ENCODE results near the gene ZFC3H1. TPM values are rescaled to one million over a fixed set of nuclear protein-coding genes. Genes with fewer than 3 reads are reported as not detected.

Gene ZFC3H1
- total and polyA plus RNA-seq, 2 donors (not counting 3 experiments of a cell fraction or from before 2014, with no cell fraction given), result 23.6 to 60.4 TPM

DNA sequence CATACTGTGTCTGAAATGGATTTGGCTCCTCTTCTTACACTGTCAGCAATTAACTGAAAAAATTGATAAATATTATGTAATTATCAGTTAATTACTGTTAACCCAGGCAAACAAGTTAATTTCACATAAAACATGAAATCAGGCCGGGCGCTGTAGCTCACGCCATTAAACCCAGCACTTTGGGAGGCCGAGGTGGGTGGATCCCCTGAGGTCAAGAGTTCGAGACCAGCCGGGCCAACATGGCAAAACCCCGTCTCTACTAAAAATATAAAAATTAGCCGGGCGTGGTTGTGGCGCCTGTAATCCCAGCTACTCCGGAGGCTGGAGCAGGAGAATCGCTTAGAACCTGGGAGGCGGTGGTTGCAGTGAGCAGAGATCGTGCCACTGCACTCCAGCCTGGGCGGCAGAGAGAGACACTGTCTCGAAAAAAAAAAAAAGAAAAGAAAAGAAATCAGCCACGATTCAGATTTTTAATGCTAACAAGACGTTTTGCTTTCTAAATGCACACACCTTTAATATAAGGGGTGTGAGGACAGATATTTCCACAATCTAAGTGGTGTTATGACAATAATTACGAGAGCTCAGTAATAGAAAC is 21.8 kb upstream of the ZFC3H1 start:
- Histone ChIP-seq H3K27me3 (ENCODE audit: control insufficient read depth in 2 of 2, insufficient read depth in 2 of 2, low read length in 2 of 2) (no peaks in the 10 kb centered on the region), H3K9me3 (replicated peaks; ENCODE audit: control insufficient read depth, insufficient read depth, low read length) (no peaks in the 10 kb centered on the region), H3K27ac (ENCODE audit: insufficient read depth, low read depth, low read length) (no peak overlapping the region), H3K9me1 (replicated peaks; ENCODE audit: control insufficient read depth, extremely low read depth, insufficient read depth, low read length) (no peaks in the 10 kb centered on the region), H3K4me1 (ENCODE audit: control insufficient read depth, extremely low read depth, insufficient read depth, low read length) (peaks cover 4% of the 10 kb centered on the region), H3K4me2 (ENCODE audit: insufficient read depth, low read length) (peak overlapping the region; percentile 98), H3K79me2 (ENCODE audit: control insufficient read depth, insufficient read depth, low read length) (no peaks in the 10 kb centered on the region), H2AFZ (ENCODE audit: low read depth, low read length) (peak overlapping the region; percentile 93), H3K4me3 (replicated peaks in 1 of 3; ENCODE audit: insufficient read depth in 1 of 3, low read depth in 1 of 3, low read length in 3 of 3) (peak overlapping the region; percentile 76 to 98 (median 91)), H4K20me1 (replicated peaks; ENCODE audit: control insufficient read depth, extremely low read depth, insufficient read depth, low read length) (no peaks in the 10 kb centered on the region), H3K9ac (replicated peaks; ENCODE audit: extremely low read depth, insufficient read depth, low read length) (peak overlapping the region; percentile 39), H3K36me3 (ENCODE audit: control insufficient read depth in 2 of 2, extremely low read depth in 1 of 2, insufficient read depth in 2 of 2, low read length in 2 of 2) (no peaks in the 10 kb centered on the region)
- intact Hi-C loops (cut with micrococcal nuclease) (no loop called here), dilution Hi-C loops (cut with MboI; ENCODE audit: extremely low pct_ligation_motif_present, low sequenced_read_pairs) (no loop called here)
- CTCF ChIA-PET, result interaction anchor here (0.7 to 4.6 kb wide), 7 partner anchors 16 to 293 kb away, joined by 3 to 59 read pairs (median 9); partner anchors contain the start of genes THAP2 and ZFC3H1
- POLR2A ChIA-PET, result interaction anchor here (0.7 to 2.4 kb wide), 2 partner anchors 22 to 72 kb away, joined by 4 to 18 read pairs; partner anchors contain the start of genes THAP2 and ZFC3H1
- no peak for DNase-seq (ENCODE audit: low read depth, low spot score)
- TF ChIP-seq POLR2A (IDR thresholded peaks at IDR 0.05; ENCODE audit: low read depth, low read length) (no peak), JUN (IDR thresholded peaks at IDR 0.05; ENCODE audit: borderline replicate concordance, insufficient read depth, insufficient read length, low read depth) (no peak), FOS (IDR thresholded peaks at IDR 0.05; ENCODE audit: borderline replicate concordance, insufficient read depth, low read length) (no peak), MYC (IDR thresholded peaks at IDR 0.05; ENCODE audit: low read depth, low read length) (no peak), POLR2AphosphoS5 (IDR thresholded peaks at IDR 0.05; ENCODE audit: insufficient read depth, low read depth, low read length) (no peak), EZH2 (IDR thresholded peaks at IDR 0.05; ENCODE audit: borderline replicate concordance, low read depth, low read length, severe bottlenecking) (no peak), CTCF (IDR thresholded peaks at IDR 0.05; ENCODE audit: extremely low read depth in 1 of 2, insufficient read depth in 1 of 2, low read depth in 1 of 2, low read length in 2 of 2) (no peak), GATA2 (IDR thresholded peaks at IDR 0.05; ENCODE audit: insufficient read depth, insufficient read length, low read depth, low read length) (no peak)
- TF ChIP-seq, protein P1, sequence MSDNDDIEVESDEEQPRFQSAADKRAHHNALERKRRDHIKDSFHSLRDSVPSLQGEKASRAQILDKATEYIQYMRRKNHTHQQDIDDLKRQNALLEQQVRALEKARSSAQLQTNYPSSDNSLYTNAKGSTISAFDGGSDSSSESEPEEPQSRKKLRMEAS (IDR thresholded peaks at IDR 0.05; ENCODE audit: insufficient read depth, insufficient read length), result no peak
- no peak for FAIRE-seq
- no TSS peak for BruUV-seq (replicated peaks)
